KMS-11 (cell line): ENCODE data around the gene TRIM8.

Experiments used
- H2AFZ ChIP-seq: fragments of 200-600 bp; sonication (generic); 2 replicates; pipeline ENCODE4 v1.6.1; 2016; ENCODE audit warnings: antibody characterized with exemption, mixed run types, low read depth
- H3K27ac ChIP-seq: fragments of 200-600 bp; sonication (generic); 2 replicates; pipeline ENCODE4 v1.6.1; 2016; ENCODE audit warnings: mild to moderate bottlenecking, mixed run types
- H3K27me3 ChIP-seq: fragments of 200-600 bp; sonication (generic); 2 replicates; pipeline ENCODE4 v1.6.1; 2017; ENCODE audit warnings: mild to moderate bottlenecking, low read depth, mixed run types, moderate library complexity; ENCODE audit not compliant: insufficient read depth
- H3K36me3 ChIP-seq: fragments of 200-600 bp; sonication (generic); 2 replicates; pipeline ENCODE4 v1.6.1; 2017; ENCODE audit warnings: mild to moderate bottlenecking, mixed run types; ENCODE audit not compliant: insufficient read depth
- H3K4me1 ChIP-seq: fragments of 200-600 bp; sonication (generic); 2 replicates; pipeline ENCODE4 v1.6.1; 2016; ENCODE audit warnings: mild to moderate bottlenecking, low read depth, mixed run types; ENCODE audit not compliant: poor library complexity, severe bottlenecking
- H3K4me2 ChIP-seq: fragments of 200-600 bp; sonication (generic); 2 replicates; pipeline ENCODE4 v1.7.0; 2016; ENCODE audit warnings: mild to moderate bottlenecking, mixed run types
- H3K4me3 ChIP-seq: fragments of 200-600 bp; sonication (generic); IDR thresholded peaks from 2 replicates; pipeline ENCODE4 v1.6.1; 2017; ENCODE audit warnings: low read depth, low read length, mixed read lengths; ENCODE audit not compliant: insufficient read depth
- H3K79me2 ChIP-seq: fragments of 200-600 bp; sonication (generic); 2 replicates; pipeline ENCODE4 v1.6.1; 2016; ENCODE audit warnings: low read depth, mixed run types; ENCODE audit not compliant: insufficient read depth
- H3K9ac ChIP-seq: fragments of 200-600 bp; sonication (generic); 2 replicates; pipeline ENCODE4 v1.6.1; 2016; ENCODE audit warnings: mild to moderate bottlenecking, mixed run types
- H4K20me1 ChIP-seq: fragments of 200-600 bp; sonication (generic); 2 replicates; pipeline ENCODE4 v1.6.1; 2016; ENCODE audit warnings: mild to moderate bottlenecking, mixed run types; ENCODE audit not compliant: insufficient read depth
- TF ChIP-seq, protein P1 (sequence below): fragments of 200-600 bp; sonication (generic); conservative IDR thresholded peaks from 2 replicates; pipeline ENCODE4 v1.6.1; 2017; ENCODE audit warnings: low read depth, mild to moderate bottlenecking, antibody characterized with exemption, low read length, moderate library complexity, mixed read lengths

TRIM8 gene

DNA sequence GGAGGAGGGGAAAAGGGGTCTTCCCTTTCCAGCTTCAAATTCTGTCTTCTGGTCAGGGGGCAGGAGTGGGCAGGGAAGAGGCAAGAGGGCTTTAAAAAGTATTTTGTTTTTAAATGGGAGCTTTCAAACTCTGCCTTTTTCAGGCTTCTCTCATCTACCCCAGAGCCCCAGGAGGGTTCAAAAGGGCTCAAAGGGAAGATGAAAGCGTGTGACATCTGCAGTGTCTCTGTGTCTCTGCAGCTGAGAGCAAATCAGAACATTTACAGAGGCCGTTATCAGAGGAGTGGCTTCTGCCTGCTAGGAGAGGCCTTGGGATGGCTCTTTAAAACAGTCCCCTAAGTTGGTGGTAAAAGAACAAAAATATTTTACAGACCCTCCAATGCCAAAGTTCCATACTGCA lies 30.3 kb downstream of the TRIM8 start:
- H3K9ac ChIP-seq, result no peak overlapping the region
- H3K4me3 ChIP-seq, result no peak overlapping the region
- TF ChIP-seq, protein P1, sequence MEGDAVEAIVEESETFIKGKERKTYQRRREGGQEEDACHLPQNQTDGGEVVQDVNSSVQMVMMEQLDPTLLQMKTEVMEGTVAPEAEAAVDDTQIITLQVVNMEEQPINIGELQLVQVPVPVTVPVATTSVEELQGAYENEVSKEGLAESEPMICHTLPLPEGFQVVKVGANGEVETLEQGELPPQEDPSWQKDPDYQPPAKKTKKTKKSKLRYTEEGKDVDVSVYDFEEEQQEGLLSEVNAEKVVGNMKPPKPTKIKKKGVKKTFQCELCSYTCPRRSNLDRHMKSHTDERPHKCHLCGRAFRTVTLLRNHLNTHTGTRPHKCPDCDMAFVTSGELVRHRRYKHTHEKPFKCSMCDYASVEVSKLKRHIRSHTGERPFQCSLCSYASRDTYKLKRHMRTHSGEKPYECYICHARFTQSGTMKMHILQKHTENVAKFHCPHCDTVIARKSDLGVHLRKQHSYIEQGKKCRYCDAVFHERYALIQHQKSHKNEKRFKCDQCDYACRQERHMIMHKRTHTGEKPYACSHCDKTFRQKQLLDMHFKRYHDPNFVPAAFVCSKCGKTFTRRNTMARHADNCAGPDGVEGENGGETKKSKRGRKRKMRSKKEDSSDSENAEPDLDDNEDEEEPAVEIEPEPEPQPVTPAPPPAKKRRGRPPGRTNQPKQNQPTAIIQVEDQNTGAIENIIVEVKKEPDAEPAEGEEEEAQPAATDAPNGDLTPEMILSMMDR, result no peak

DNA sequence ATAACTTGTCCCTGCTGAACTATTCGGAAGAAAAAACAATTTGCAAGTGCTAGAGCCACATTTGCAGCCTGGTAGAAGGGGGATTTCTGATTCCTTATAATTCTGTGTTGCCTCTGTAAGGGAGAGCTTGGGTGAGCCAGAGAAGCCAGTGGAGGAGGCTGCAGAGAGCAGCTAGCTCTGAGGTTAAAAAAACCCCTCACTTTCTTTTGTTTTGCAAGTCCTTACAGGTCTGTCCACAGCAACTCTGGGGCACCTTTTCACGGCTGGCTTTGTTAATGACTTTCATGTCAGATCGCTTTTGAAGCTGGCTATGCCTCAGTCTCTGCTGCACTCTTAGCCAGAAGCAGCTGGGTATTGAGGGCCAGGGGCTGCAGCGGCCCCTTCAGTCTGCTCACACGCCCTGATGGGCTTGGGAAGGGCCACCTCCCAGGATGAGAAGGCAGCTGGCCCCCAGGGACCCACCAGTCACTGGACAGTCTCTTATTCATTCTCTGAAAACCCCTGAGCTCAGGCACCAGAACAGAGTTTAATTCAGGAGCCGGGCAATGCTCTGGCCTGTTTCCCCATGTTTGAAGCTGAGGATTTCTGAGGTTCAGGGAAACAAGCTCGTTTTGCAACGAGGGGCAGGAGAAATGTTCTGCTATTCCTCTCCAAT lies 30.9 kb downstream of the TRIM8 start:
- Histone ChIP-seq H3K9ac (0 out of 2 replicates have a peak overlapping the region, but pooled peaks have one; percentile 11), H3K27me3 (no peaks in the 10 kb centered on the region), H4K20me1 (no peaks in the 10 kb centered on the region), H2AFZ (no peak overlapping the region), H3K4me1 (peaks cover 56% of the 10 kb centered on the region), H3K36me3 (no peaks in the 10 kb centered on the region), H3K4me2 (peak overlapping the region; percentile 26; the same call in 1 of the 2 replicates), H3K4me3 (no peak overlapping the region), H3K79me2 (no peaks in the 10 kb centered on the region), H3K27ac (no peak overlapping the region)
- TF ChIP-seq, protein P1, result no peak

More for the DNA sequence above, 30.3 kb downstream of the TRIM8 start:
- Histone ChIP-seq H3K4me2 (peak overlapping the region; percentile 26; the same call in 1 of the 2 replicates), H4K20me1 (no peaks in the 10 kb centered on the region), H3K79me2 (no peaks in the 10 kb centered on the region), H3K27me3 (no peaks in the 10 kb centered on the region), H3K27ac (no peak overlapping the region), H3K4me1 (peaks cover 60% of the 10 kb centered on the region), H3K36me3 (no peaks in the 10 kb centered on the region), H2AFZ (no peak overlapping the region)

DNA sequence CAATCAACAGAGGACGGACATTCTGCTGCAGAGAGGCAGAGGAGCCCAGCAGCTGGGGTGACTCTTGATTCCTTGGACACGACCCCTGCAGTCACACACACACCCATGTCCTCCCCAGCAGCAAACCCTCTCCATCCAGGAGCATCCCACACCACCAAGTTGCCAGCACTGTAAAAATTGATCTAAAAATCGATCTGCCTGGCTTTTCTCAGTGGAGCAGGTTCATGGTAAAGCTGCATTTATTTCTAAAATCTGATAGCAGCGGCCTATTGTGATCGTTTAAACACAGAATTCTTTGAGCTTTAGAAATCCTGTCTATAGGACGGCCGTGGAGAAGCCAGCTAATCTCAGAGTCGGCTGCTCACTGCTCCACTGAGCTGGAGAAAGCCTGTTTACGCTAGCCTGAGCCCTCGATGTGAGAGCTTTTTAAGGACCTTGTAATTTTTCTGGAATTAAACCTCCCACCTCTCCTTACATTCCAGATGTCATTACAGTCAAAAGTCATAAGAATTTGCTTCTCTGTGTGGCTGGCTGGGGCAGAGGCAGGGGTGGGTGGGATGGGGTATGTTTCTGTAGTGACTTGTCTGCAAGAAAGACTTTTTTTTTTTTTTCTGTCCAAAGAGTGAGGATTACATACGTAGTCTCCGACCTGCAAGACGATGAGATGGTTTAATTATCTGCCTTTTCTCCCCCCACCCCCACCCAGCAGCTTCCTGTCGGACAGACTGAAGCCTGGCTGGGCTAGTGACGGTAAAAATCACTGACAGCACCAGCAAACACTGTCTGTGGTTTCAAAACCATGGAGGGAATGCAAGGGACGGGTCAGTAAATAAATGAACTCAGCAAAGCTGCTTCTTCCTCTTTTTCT lies 31.6 kb downstream of the TRIM8 start:
- H3K27me3 ChIP-seq, result no peaks in the 10 kb centered on the region
- no peaks in the 10 kb centered on the region for H4K20me1 ChIP-seq
- 0 out of 2 replicates have a peak overlapping the region, but pooled peaks have one; percentile 11 for H3K27ac ChIP-seq
- H3K4me1 ChIP-seq, result peaks cover 61% of the 10 kb centered on the region
- H3K4me3 ChIP-seq, result no peak overlapping the region
- no peak overlapping the region for H2AFZ ChIP-seq
- H3K9ac ChIP-seq, result no peak overlapping the region
- TF ChIP-seq, protein P1, result no peak
- H3K79me2 ChIP-seq, result no peaks in the 10 kb centered on the region
- peak overlapping the region; percentile 48; the same call in 1 of the 2 replicates for H3K4me2 ChIP-seq
- H3K36me3 ChIP-seq, result no peaks in the 10 kb centered on the region

DNA sequence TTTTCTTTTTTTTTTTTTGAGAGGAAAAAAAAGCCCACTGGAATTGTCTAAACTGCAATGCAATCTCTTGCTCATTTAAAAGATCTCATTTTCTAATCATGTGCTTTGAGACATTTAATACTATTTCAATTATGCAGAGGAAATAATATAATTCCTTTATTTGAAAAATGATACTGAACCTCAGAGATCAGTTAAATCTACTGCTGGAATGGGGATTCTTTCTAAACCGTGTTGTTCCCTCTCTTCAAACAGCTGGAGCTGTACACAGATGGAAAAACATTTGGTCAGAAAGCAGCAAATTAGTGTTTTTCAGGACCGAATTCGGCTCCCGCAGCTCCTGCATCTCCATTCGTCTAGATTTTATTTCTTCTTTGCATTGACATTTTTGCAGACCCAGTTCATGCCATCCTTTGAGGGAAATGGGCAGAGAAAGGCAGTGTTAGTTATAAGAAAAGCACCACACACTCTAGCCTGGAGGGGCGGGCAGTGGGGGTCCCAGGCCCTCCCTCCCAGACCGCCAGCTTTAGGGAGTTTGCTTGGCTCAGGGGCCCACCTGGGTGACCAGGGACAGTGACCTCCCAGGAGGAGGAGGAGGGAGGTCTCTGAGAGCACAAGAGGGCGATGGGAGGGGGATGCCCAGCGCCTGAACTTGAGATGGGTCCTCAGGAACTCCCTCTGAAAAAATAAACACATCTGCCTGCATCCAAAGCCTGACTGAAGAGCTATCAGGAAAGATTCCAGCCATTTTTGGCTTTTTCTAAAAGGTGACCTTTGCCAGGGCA lies 32.4 kb downstream of the TRIM8 start:
- Histone ChIP-seq H3K36me3 (no peaks in the 10 kb centered on the region), H3K27ac (0 out of 2 replicates have a peak overlapping the region, but pooled peaks have one; percentile 11), H3K79me2 (no peaks in the 10 kb centered on the region), H3K27me3 (no peaks in the 10 kb centered on the region), H3K4me2 (peak overlapping the region; percentile 48; the same call in 1 of the 2 replicates), H4K20me1 (no peaks in the 10 kb centered on the region), H3K9ac (no peak overlapping the region), H3K4me1 (peaks cover 69% of the 10 kb centered on the region), H3K4me3 (no peak overlapping the region), H2AFZ (no peak overlapping the region)
- TF ChIP-seq, protein P1, result no peak
